ENCODE measurements around the gene ZNF407. TPM values are rescaled to one million over a fixed set of nuclear protein-coding genes. Genes with fewer than 3 reads are reported as not detected.
"Not testable (repeated sequence)": the region's sequence is repeated elsewhere in the genome, so short reads cannot be mapped to it uniquely, and the experiment has no call there.

The ZNF407 gene
- total and polyA plus RNA-seq, 10 donors: 2.0 to 41.0 (median 26.3) TPM

DNA sequence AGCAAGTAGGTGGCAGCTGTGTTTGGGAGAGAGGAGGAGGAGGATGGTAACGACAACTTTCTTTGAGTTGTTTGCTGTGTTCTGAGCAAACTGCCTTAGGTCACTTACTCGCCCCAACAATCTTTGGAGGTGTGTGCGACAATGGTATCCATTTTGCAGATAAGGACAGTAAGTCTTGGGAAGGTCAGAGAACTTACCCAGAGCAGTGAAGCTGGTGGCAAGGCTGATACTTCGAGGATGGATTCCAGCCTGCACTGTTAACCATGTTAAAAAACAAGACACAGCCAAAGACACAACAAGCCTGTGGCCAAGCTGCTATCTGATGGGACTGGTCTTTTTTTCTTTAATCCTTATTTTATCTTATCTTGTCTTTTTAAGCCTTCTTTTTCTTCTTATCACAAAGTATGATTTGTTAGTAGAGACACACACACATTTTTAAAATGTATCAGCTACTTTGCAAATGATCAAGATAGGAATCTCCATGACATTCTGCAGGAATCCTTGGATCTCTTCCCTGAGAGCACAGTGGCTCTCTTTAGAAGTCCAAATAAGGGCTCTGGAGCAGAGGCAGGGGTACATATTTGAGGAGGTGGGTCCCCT is 35.4 kb upstream of the ZNF407 start:
- Histone ChIP-seq H3K9me3 (peaks cover 0 to 14% (median 9%) of the 10 kb centered on the region in 8 donors), H3K27me3 (replicated peaks in 1 of 7) (peaks cover 0 to 7% (median 0%) of the 10 kb centered on the region in 7 donors), H3K27ac (no peak overlapping the region), H3K36me3 (no peaks in the 10 kb centered on the region), H3K4me3 (no peak overlapping the region), H3K4me1 (peaks cover 0 to 13% (median 6%) of the 10 kb centered on the region in 6 donors)
- WGBS, 5 donors: 84 to 94% (median 92%) methylated on average over 4 of the region's 4 CpGs
- intact Hi-C loops (cut with DNase I; ENCODE audit: low total_unique reads): no loop called here
- no peak for DNase-seq
- TF ChIP-seq, protein P1, sequence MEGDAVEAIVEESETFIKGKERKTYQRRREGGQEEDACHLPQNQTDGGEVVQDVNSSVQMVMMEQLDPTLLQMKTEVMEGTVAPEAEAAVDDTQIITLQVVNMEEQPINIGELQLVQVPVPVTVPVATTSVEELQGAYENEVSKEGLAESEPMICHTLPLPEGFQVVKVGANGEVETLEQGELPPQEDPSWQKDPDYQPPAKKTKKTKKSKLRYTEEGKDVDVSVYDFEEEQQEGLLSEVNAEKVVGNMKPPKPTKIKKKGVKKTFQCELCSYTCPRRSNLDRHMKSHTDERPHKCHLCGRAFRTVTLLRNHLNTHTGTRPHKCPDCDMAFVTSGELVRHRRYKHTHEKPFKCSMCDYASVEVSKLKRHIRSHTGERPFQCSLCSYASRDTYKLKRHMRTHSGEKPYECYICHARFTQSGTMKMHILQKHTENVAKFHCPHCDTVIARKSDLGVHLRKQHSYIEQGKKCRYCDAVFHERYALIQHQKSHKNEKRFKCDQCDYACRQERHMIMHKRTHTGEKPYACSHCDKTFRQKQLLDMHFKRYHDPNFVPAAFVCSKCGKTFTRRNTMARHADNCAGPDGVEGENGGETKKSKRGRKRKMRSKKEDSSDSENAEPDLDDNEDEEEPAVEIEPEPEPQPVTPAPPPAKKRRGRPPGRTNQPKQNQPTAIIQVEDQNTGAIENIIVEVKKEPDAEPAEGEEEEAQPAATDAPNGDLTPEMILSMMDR (IDR thresholded peaks at IDR 0.05 in 8 of 11, conservative IDR thresholded peaks at IDR 0.05 in 3 of 11): no peak
- TF ChIP-seq POLR2A (IDR thresholded peaks at IDR 0.05) (no peak), POLR2AphosphoS5 (IDR thresholded peaks at IDR 0.05) (no peak)

DNA sequence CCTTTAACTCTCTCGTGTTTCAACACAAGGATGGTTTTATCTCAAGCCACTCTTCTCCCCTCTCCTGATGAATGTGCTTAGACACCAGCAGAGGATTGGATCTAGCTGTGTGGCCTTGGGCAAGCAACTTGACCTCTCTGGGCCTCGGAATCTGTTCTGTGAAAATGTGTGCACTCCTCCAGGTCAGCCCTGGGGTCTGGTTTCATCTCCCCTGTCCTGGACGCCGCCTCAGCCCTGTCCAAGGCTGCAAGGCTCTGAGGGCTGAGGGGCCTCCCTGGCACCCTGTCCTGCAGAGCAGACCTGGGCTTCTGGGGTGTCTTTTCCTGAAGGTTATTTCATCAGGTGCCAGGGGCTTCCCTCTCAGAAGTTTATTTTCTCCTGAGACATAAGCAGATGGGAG is 34.9 kb upstream of the ZNF407 start:
- DNase-seq: no peak
- WGBS, 5 donors: 62 to 85% (median 82%) methylated on average over 4 of the region's 4 CpGs
- Histone ChIP-seq H3K4me1 (peaks cover 0 to 13% (median 6%) of the 10 kb centered on the region in 6 donors), H3K4me3 (no peak overlapping the region), H3K36me3 (no peaks in the 10 kb centered on the region), H3K9me3 (peaks cover 0 to 14% (median 9%) of the 10 kb centered on the region in 8 donors), H3K27ac (no peak overlapping the region), H3K27me3 (replicated peaks in 1 of 7) (peaks cover 0 to 3% (median 0%) of the 10 kb centered on the region in 7 donors)
- TF ChIP-seq, protein P1 (IDR thresholded peaks at IDR 0.05 in 8 of 11, conservative IDR thresholded peaks at IDR 0.05 in 3 of 11): no peak
- TF ChIP-seq POLR2A (IDR thresholded peaks at IDR 0.05): no peak
- TF ChIP-seq POLR2AphosphoS5 (IDR thresholded peaks at IDR 0.05): no peak
- intact Hi-C loops (cut with DNase I; ENCODE audit: low total_unique reads): no loop called here

DNA sequence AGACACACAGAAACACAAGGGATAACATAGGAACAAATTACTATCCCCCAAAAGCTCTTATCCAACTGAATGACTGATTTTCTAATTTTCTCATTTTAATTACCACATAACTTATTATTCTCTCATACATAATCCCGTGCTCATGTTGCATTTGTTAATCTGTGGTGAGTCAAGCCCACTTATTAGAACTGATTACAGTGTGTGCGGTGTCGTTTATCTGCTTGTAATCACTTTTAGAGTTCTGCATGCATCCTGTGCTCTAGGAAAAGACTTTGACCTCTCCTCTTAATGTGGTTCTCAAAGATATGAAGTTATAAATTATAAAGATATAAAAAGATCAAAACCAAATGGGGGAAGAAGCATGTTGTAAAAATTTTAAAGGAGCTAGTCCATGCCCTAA is 33.7 kb upstream of the ZNF407 start:
- no peak for DNase-seq
- Histone ChIP-seq H3K9me3 (peaks cover 0 to 14% (median 9%) of the 10 kb centered on the region in 8 donors), H3K4me3 (no peak overlapping the region), H3K4me1 (peaks cover 0 to 13% (median 6%) of the 10 kb centered on the region in 6 donors), H3K27me3 (replicated peaks in 1 of 7) (peaks cover 0 to 3% (median 0%) of the 10 kb centered on the region in 7 donors), H3K27ac (no peak overlapping the region), H3K36me3 (no peaks in the 10 kb centered on the region)
- intact Hi-C loops (cut with DNase I; ENCODE audit: low total_unique reads): no loop called here
- TF ChIP-seq, protein P1 (IDR thresholded peaks at IDR 0.05 in 8 of 11, conservative IDR thresholded peaks at IDR 0.05 in 3 of 11): no peak
- TF ChIP-seq POLR2AphosphoS5 (IDR thresholded peaks at IDR 0.05): peak in 1 of 3 donors; percentile 23
- WGBS, 5 donors: 36 to 56% (median 39%) methylated on average over 3 of the region's 3 CpGs

DNA sequence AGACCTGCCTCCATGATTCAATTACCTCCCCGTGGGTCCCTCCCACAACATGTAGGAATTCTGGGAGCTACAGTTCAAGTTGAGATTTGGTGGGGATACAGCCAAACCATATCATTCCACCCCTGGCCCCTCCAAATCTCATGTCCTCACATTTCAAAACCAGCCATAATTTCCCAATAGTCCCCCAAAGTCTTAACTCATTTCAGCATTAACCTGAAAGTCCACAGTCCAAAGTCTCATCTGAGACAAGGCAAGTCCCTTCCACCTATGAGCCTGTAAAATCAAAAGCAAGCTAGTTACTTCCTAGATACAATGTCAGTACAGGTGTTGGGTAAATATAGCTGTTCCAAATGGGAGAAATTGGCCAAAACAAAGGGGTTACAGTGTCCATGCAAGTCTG is 32.5 kb upstream of the ZNF407 start:
- intact Hi-C loops (cut with DNase I; ENCODE audit: low total_unique reads); H3K4me3 ChIP-seq; H3K27me3 ChIP-seq (replicated peaks in 1 of 7); H3K36me3 ChIP-seq; DNase-seq; H3K27ac ChIP-seq: not testable (repeated sequence)
- peaks cover 0 to 13% (median 6%) of the 10 kb centered on the region in 6 donors for H3K4me1 ChIP-seq
- WGBS, 5 donors: 75 to 96% (median 95%) methylated on average over 1 of the region's 1 CpG
- H3K9me3 ChIP-seq: peaks cover 0 to 14% (median 9%) of the 10 kb centered on the region in 8 donors

DNA sequence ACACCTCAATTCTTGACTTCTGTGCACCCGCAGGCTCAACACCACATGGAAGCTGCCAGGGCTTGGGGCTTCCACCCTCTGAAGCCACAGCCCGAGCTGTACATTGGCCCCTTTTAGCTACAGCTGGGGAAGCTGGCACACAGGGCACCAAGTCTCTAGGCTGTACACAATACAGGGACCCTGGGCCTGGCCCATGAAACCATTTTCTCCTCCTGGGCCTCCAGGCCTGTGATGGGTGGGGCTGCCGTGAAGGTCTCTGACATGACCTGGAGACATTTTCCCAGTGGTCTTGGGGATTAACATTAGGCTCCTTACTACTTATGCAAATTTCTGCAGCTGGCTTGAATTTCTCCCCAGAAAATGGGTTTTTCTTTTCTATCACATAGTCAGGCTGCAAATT is 31.7 kb upstream of the ZNF407 start:
- H3K36me3 ChIP-seq; H3K27me3 ChIP-seq (replicated peaks in 1 of 7); H3K27ac ChIP-seq; intact Hi-C loops (cut with DNase I; ENCODE audit: low total_unique reads); H3K4me3 ChIP-seq; DNase-seq: not testable (repeated sequence)
- WGBS, 5 donors: 65 to 95% (median 92%) methylated on average over 3 of the region's 3 CpGs
- Histone ChIP-seq H3K4me1 (peaks cover 0 to 13% (median 6%) of the 10 kb centered on the region in 6 donors), H3K9me3 (peaks cover 0 to 14% (median 9%) of the 10 kb centered on the region in 8 donors)
